ENCODE data around the gene DENND4A. TPM values are rescaled to one million over a fixed set of nuclear protein-coding genes. Genes with fewer than 3 reads are reported as not detected.
"Not testable (repeated sequence)": the region's sequence is repeated elsewhere in the genome, so short reads cannot be mapped to it uniquely, and the experiment has no call there.

Gene DENND4A
- total RNA-seq, 1 donor from 2014 or later, result 9.1 TPM

DNA sequence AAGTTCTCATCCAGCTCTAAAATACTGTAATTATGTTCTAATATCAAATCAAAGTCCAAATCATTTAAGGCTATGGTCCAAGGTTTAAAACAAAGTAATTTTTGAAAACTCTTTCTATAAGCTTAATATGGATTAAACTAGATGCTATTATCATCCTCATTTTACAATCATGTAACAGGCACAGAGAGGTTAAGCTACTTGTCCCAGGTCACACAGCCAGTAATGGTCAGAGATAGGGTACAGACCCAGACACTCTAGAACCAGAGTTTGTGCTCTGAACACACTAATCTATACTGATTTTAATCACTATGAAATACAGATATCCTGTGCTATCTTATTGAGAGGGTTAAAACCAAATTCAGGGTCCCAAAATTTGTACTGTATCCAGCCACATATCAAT lies 44.8 kb downstream of the DENND4A start:
- no peak overlapping the region for H3K4me3 Mint-ChIP-seq
- H3K4me1 Mint-ChIP-seq, result peaks cover 4% of the 10 kb centered on the region
- H3K27ac Mint-ChIP-seq (ENCODE audit: unreplicated experiment), result no peak overlapping the region
- DNase-seq (ENCODE audit: low read depth, low spot score), result no peak
- TF ChIP-seq, protein P1, sequence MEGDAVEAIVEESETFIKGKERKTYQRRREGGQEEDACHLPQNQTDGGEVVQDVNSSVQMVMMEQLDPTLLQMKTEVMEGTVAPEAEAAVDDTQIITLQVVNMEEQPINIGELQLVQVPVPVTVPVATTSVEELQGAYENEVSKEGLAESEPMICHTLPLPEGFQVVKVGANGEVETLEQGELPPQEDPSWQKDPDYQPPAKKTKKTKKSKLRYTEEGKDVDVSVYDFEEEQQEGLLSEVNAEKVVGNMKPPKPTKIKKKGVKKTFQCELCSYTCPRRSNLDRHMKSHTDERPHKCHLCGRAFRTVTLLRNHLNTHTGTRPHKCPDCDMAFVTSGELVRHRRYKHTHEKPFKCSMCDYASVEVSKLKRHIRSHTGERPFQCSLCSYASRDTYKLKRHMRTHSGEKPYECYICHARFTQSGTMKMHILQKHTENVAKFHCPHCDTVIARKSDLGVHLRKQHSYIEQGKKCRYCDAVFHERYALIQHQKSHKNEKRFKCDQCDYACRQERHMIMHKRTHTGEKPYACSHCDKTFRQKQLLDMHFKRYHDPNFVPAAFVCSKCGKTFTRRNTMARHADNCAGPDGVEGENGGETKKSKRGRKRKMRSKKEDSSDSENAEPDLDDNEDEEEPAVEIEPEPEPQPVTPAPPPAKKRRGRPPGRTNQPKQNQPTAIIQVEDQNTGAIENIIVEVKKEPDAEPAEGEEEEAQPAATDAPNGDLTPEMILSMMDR (conservative IDR thresholded peaks at IDR 0.05), result no peak
- no peaks in the 10 kb centered on the region for H3K27me3 Mint-ChIP-seq (ENCODE audit: low read depth)
- no peaks in the 10 kb centered on the region for H3K9me3 Mint-ChIP-seq
- H3K36me3 Mint-ChIP-seq (ENCODE audit: low read depth), result no peaks in the 10 kb centered on the region

DNA sequence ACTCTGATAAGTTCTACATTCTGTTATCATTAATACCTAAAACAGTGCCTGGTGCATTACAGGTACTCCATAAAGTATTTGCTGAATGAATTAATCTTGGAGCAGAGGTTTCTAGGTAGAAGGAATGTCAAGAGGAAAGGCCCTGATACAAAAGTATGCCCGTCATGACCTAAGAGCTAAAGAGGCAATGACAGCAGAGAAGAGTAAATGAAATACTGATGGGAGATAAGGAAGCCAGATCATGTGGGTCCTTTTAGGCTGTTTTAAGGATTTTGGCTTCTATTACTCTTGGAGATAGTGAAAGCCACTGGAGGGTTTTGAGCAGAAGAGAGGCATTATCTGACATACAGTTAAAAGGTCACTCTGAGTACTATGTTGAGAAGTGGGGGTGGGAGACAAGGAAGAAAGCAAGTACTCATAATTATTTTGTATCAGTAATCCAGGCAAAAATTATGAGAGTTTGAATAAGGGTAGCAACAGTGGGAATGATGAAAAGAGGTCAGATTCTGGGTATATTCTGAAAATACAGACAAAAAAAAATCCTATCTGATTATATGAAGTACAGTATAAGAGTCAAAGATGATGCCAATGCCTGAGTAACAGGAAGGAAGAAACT lies 48.3 kb downstream of the DENND4A start:
- TF ChIP-seq, protein P1 (conservative IDR thresholded peaks at IDR 0.05), result no peak
- Mint-ChIP-seq H3K4me1 (peaks cover 4% of the 10 kb centered on the region), H3K27me3 (ENCODE audit: low read depth) (no peaks in the 10 kb centered on the region), H3K27ac (ENCODE audit: unreplicated experiment) (no peak overlapping the region), H3K4me3 (no peak overlapping the region), H3K9me3 (no peaks in the 10 kb centered on the region), H3K36me3 (ENCODE audit: low read depth) (no peaks in the 10 kb centered on the region)
- no peak for DNase-seq (ENCODE audit: low read depth, low spot score)

DNA sequence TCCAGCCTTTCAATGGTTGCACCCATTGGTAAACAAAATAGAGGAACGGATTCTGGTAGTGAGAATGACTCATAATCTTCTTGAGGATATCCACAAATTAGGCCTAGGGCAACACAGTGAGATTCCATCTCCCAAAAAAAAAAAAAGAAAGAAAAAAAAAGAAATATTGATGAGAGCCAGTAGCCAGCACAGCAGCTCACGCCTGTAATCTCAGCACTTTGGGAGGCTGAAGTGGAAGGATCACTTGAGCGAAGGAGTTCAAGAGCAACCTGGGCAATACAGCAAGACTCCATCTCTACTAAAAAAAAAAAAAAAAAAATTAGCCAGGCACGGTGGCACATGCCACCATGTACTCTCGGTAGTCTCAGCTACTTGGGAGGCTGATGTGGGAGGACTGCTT lies 51.9 kb downstream of the DENND4A start:
- DNase-seq (ENCODE audit: low read depth, low spot score), result no peak
- no peaks in the 10 kb centered on the region for H3K9me3 Mint-ChIP-seq
- no peak overlapping the region for H3K27ac Mint-ChIP-seq (ENCODE audit: unreplicated experiment)
- no peak overlapping the region for H3K4me3 Mint-ChIP-seq
- no peaks in the 10 kb centered on the region for H3K36me3 Mint-ChIP-seq (ENCODE audit: low read depth)
- no peaks in the 10 kb centered on the region for H3K27me3 Mint-ChIP-seq (ENCODE audit: low read depth)
- peaks cover 4% of the 10 kb centered on the region for H3K4me1 Mint-ChIP-seq
- TF ChIP-seq, protein P1 (conservative IDR thresholded peaks at IDR 0.05), result no peak

DNA sequence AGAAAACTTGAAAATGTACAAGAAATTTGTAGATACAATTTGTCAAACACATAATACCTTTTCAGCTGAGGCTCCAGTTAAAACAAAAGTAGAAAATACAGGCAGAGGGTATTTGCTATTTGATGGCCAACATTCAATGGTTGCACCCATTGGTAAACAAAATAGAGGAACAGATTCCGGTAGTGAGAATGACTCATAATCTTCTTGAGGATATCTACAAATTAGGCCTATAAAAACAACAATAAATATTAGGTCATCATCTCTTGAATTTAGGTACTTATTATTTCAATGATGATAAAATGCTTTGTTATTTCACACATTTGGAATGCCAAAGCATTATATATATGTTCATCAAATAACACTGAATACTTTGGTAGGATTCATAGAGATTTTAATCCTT lies 53.4 kb downstream of the DENND4A start:
- no peaks in the 10 kb centered on the region for H3K27me3 Mint-ChIP-seq (ENCODE audit: low read depth)
- no peaks in the 10 kb centered on the region for H3K36me3 Mint-ChIP-seq (ENCODE audit: low read depth)
- DNase-seq (ENCODE audit: low read depth, low spot score), result no peak
- no peak overlapping the region for H3K4me3 Mint-ChIP-seq
- no peak overlapping the region for H3K27ac Mint-ChIP-seq (ENCODE audit: unreplicated experiment)
- peaks cover 4% of the 10 kb centered on the region for H3K4me1 Mint-ChIP-seq
- H3K9me3 Mint-ChIP-seq, result no peaks in the 10 kb centered on the region
- TF ChIP-seq, protein P1 (conservative IDR thresholded peaks at IDR 0.05), result no peak

DNA sequence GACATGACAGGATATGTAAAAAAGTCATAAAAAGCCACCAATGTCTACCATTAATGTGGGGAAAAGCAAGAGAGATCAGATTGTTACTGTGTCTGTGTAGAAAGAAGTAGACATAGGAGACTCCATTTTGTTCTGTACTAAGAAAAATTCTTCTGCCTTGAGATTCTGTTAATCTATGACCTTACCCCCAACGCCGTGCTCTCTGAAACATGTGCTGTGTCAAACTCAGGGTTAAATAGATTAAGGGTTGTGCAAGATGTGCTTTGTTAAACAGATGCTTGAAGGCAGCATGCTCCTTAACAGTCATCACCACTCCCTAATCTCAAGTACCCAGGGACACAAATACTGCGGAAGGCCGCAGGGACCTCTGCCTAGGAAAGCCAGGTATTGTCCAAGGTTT lies 58.5 kb downstream of the DENND4A start:
- not testable (repeated sequence) for H3K4me3 Mint-ChIP-seq; DNase-seq (ENCODE audit: low read depth, low spot score); H3K9me3 Mint-ChIP-seq; H3K36me3 Mint-ChIP-seq (ENCODE audit: low read depth); H3K27me3 Mint-ChIP-seq (ENCODE audit: low read depth); H3K27ac Mint-ChIP-seq (ENCODE audit: unreplicated experiment); H3K4me1 Mint-ChIP-seq

DNA sequence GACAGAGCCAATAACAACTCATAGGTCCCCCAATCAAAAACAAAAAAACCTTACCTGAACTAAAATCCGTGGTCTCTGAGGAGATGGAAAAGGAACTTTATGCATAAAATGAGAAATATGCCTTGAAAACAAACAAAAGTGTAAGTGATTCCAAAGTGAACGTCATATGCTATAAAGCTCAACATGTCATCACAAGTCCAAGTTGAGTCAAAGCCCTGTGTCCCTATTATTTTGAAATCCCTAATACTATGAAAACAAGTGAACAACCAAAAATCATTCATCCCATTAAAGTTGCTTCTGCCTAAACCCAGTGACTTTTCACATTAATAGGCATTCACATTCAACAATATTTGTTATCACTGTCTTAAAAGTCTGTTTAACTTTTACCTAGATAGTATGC lies 59.4 kb downstream of the DENND4A start:
- Mint-ChIP-seq H3K4me3 (no peak overlapping the region), H3K36me3 (ENCODE audit: low read depth) (no peaks in the 10 kb centered on the region), H3K27ac (ENCODE audit: unreplicated experiment) (no peak overlapping the region), H3K9me3 (no peaks in the 10 kb centered on the region), H3K4me1 (no peaks in the 10 kb centered on the region), H3K27me3 (ENCODE audit: low read depth) (no peaks in the 10 kb centered on the region)
- TF ChIP-seq, protein P1 (conservative IDR thresholded peaks at IDR 0.05), result no peak
- DNase-seq (ENCODE audit: low read depth, low spot score), result no peak

Measured in neural crest cell (in vitro differentiated cells).